Chondrocyte (in vitro differentiated cells): ENCODE results near the gene ADH5. TPM values are rescaled to one million over a fixed set of nuclear protein-coding genes. Genes with fewer than 3 reads are reported as not detected.

Experiments
- DNase-seq: peaks from one replicate; pipeline ENCODE4 v3.0.0; 2021; ENCODE audit warnings: mixed read lengths, low spot score
- H3K27ac Mint-ChIP-seq: one replicate; pipeline ENCODE4 v1.8.0; 2021; ENCODE audit warnings: mild to moderate bottlenecking, moderate library complexity, mixed read lengths; ENCODE audit not compliant: unreplicated experiment
- H3K27me3 Mint-ChIP-seq: 2 replicates; pipeline ENCODE4 v1.8.0; 2021; ENCODE audit warnings: low read depth, mixed read lengths
- H3K36me3 Mint-ChIP-seq: 2 replicates; pipeline ENCODE4 v1.8.0; 2021; ENCODE audit warnings: low read depth, mixed read lengths
- H3K4me1 Mint-ChIP-seq: 2 replicates; pipeline ENCODE4 v1.8.0; 2021; ENCODE audit warnings: low read depth, mild to moderate bottlenecking, mixed read lengths
- H3K4me3 Mint-ChIP-seq: one replicate; pipeline ENCODE4 v1.8.0; 2021; ENCODE audit warnings: mild to moderate bottlenecking, moderate library complexity, mixed read lengths; ENCODE audit not compliant: unreplicated experiment
- H3K9me3 Mint-ChIP-seq: 2 replicates; pipeline ENCODE4 v1.8.0; 2021; ENCODE audit warnings: low read depth, mixed read lengths
- total RNA-seq: library from RNA; stranded (reverse); gene quantifications from 3 replicates; pipeline ENCODE4 v1.2.1, GENCODE V29; 2021
- TF ChIP-seq, protein P1 (sequence below): fragments of 200-600 bp; sonication (generic); IDR thresholded peaks from 2 replicates; pipeline ENCODE4 v1.5.0; 2021; ENCODE audit warnings: antibody characterized with exemption, mild to moderate bottlenecking, moderate library complexity

The ADH5 gene
- total RNA-seq, 1 donor from 2014 or later: 167 TPM

DNA sequence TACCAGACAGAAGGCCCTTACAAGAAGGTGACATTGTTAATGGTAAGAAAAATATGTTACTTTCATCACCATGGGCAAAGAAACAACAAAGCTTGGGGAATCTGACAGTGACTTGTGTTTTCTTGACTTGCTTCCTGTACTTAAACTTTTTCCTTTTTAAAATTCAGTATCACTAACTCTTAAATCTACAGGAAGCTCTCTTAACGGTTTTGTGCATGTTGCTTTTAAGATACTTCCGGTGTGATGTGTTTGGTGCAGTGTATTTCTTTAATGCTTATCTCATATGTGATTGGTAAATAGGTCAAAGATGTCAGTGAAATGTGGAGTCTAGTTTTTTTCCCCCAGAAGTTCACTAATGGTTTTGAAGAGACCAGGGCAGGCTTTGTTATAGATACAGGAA is 45.2 kb downstream of the ADH5 start:
- no peak overlapping the region for H3K27ac Mint-ChIP-seq
- TF ChIP-seq, protein P1, sequence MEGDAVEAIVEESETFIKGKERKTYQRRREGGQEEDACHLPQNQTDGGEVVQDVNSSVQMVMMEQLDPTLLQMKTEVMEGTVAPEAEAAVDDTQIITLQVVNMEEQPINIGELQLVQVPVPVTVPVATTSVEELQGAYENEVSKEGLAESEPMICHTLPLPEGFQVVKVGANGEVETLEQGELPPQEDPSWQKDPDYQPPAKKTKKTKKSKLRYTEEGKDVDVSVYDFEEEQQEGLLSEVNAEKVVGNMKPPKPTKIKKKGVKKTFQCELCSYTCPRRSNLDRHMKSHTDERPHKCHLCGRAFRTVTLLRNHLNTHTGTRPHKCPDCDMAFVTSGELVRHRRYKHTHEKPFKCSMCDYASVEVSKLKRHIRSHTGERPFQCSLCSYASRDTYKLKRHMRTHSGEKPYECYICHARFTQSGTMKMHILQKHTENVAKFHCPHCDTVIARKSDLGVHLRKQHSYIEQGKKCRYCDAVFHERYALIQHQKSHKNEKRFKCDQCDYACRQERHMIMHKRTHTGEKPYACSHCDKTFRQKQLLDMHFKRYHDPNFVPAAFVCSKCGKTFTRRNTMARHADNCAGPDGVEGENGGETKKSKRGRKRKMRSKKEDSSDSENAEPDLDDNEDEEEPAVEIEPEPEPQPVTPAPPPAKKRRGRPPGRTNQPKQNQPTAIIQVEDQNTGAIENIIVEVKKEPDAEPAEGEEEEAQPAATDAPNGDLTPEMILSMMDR: no peak

DNA sequence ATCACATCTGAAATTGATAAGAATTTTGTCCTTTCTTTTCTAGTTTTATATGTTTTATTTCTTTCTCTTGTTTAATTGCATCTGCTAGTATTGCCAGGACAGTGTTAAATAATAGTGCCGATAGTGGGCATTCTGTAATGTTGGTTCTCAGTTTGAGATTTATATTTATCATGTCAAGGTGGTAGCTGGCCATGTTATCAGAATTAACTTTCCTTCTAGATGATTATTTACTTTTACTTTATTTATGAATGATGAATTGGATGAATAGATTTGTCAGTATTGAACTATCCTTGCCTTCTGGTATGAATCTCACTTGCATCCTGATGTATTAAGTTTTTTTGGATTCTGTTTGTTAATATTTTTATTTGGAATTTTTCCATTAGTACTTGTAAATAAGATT is 50.4 kb downstream of the ADH5 start:
- Mint-ChIP-seq H3K4me3 (no peak overlapping the region), H3K27me3 (no peaks in the 10 kb centered on the region), H3K36me3 (peaks cover 14% of the 10 kb centered on the region), H3K27ac (no peak overlapping the region), H3K4me1 (peaks cover 9% of the 10 kb centered on the region), H3K9me3 (peaks cover 13% of the 10 kb centered on the region)
- TF ChIP-seq, protein P1: no peak
- no peak for DNase-seq

More for the DNA sequence above, 45.2 kb downstream of the ADH5 start:
- Mint-ChIP-seq H3K27me3 (no peaks in the 10 kb centered on the region), H3K4me1 (no peaks in the 10 kb centered on the region), H3K9me3 (peaks cover 7% of the 10 kb centered on the region), H3K36me3 (peaks cover 16% of the 10 kb centered on the region), H3K4me3 (no peak overlapping the region)
- no peak for DNase-seq

DNA sequence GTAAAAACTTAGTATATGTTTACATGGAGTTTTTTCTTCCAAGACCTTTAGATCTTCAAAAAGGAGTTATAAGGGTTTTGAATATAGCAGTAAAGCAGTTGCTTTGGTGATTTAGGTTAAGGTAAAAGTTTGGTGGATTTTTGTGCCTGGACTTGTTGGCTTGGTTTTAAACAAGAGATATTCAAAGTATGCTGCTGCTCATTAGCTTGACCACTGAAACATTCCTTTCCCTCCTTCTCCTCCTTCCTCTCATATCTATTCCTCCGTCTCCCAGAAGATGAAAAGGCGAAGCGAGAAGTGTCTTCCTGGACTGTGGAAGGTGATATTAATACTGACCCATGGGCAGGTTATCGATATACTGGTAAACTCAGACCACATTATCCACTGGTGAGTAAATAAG is 54.6 kb downstream of the ADH5 start:
- Mint-ChIP-seq H3K27me3 (no peaks in the 10 kb centered on the region), H3K27ac (peak overlapping the region; percentile 11), H3K4me3 (no peak overlapping the region), H3K4me1 (peaks cover 13% of the 10 kb centered on the region), H3K36me3 (peaks cover 8% of the 10 kb centered on the region), H3K9me3 (peaks cover 11% of the 10 kb centered on the region)
- no peak for DNase-seq
- TF ChIP-seq, protein P1: no peak

DNA sequence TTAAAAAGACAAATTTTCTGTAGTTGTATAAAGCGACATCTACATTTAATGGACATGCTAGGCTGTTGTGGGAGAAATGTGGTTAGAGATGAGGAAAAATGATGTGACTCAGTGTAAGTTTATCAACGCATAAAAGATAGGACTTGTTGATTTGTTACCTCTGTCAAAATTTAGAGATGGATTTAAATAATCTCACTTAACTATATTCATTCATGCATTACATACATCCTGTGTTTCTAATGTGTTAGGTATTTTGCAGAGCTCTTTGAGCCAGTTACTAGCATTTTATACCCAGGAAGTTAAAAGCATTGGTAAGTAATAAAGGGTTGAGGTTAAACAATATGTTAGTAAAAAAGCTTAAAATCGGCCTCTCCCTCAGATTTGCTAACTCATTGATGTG is 58.7 kb downstream of the ADH5 start:
- peaks cover 4% of the 10 kb centered on the region for H3K36me3 Mint-ChIP-seq
- H3K9me3 Mint-ChIP-seq: no peaks in the 10 kb centered on the region
- no peak for DNase-seq
- peaks cover 18% of the 10 kb centered on the region for H3K4me1 Mint-ChIP-seq
- no peak overlapping the region for H3K4me3 Mint-ChIP-seq
- no peaks in the 10 kb centered on the region for H3K27me3 Mint-ChIP-seq
- no peak overlapping the region for H3K27ac Mint-ChIP-seq
- TF ChIP-seq, protein P1: no peak

DNA sequence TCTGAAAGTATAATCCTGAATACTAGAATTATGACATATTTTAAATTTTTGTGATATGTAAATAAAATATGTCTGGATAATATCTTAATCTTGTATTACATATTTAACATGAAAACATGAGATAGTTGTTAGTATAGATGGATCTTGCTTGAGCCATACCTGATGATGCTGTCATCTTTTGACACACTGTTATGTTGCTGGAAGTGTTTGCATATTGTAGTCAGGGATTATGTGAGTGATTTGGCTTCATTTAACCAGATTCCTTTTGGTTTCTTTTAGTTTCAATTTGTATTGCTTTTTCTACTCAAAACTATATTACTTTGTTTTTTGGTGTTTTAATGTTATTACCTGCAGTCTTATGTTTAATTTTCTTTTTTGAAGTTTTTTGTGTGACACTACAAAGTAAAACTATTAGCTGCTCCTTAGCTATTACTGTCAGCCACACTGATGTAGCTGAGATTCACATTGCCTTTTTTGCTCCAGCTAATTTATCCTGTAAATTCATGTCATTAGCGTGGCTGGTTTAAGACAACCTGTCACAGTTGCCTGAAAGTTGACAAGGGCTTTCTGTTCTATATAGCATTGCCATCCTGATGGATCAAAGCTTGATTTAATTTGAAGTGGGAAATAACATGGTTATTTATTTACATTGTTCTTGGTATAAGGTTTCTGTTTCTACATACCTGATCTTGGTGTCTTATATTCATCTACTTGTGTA is 59.4 kb downstream of the ADH5 start:
- TF ChIP-seq, protein P1: no peak
- no peak for DNase-seq
- H3K4me1 Mint-ChIP-seq: peaks cover 17% of the 10 kb centered on the region
- H3K36me3 Mint-ChIP-seq: peaks cover 2% of the 10 kb centered on the region
- no peak overlapping the region for H3K4me3 Mint-ChIP-seq
- H3K27ac Mint-ChIP-seq: no peak overlapping the region
- H3K9me3 Mint-ChIP-seq: no peaks in the 10 kb centered on the region
- H3K27me3 Mint-ChIP-seq: no peaks in the 10 kb centered on the region
